ENCODE results near the gene TGIF1.

- TF ChIP-seq ETV6 (conservative IDR thresholded peaks at IDR 0.05 in 1 of 2, IDR thresholded peaks at IDR 0.05 in 1 of 2; ENCODE audit: borderline replicate concordance in 1 of 2, low read depth in 1 of 2) = no peak
- TF ChIP-seq EZH2 (IDR thresholded peaks at IDR 0.05; ENCODE audit: borderline replicate concordance, control insufficient read depth, low read depth, low read length) = no peak
- no peak for TF ChIP-seq POLR2A (IDR thresholded peaks at IDR 0.05; ENCODE audit: low read depth, low read length)
- no peak for TF ChIP-seq MXI1 (IDR thresholded peaks at IDR 0.05; ENCODE audit: low read depth, low read length)
- TF ChIP-seq ATF2 (IDR thresholded peaks at IDR 0.05; ENCODE audit: low read length) = no peak
Measured at GRCh38 chr18:3425446-3425845, 24.5 kb upstream of the TGIF1 start.

Data from GM12878 (cell line).